Neural cell (in vitro differentiated cells): ENCODE results near the gene KLF13. TPM values are rescaled to one million over a fixed set of nuclear protein-coding genes. Genes with fewer than 3 reads are reported as not detected.

Source experiments
- H2AFZ ChIP-seq: fragments of 200-600, 300-800 bp; sonication (generic), shearing (Covaris generic); 2 replicates; pipeline ENCODE4 v1.6.0; 2014; ENCODE audit warnings: low read depth, mild to moderate bottlenecking, antibody characterized with exemption, low read length, moderate library complexity
- H3F3A ChIP-seq: fragments of 200-600 bp; shearing (Covaris generic); 2 replicates; pipeline ENCODE4 v1.6.1; 2016; ENCODE audit warnings: mild to moderate bottlenecking, moderate library complexity, mixed read lengths, antibody characterized with exemption, low read length; ENCODE audit not compliant: insufficient read depth, poor library complexity, severe bottlenecking
- H3K27ac ChIP-seq: fragments of 200-600, 300-800 bp; sonication (generic), shearing (Covaris generic); 2 replicates; pipeline ENCODE4 v1.5.1; 2014; ENCODE audit warnings: mild to moderate bottlenecking, low read length, moderate library complexity
- H3K27me3 ChIP-seq: fragments of 300-800, 200-600 bp; sonication (generic), shearing (Covaris generic); 2 replicates; pipeline ENCODE4 v1.6.0; 2014; ENCODE audit warnings: mild to moderate bottlenecking, low read depth, low read length, moderate library complexity; ENCODE audit not compliant: insufficient read depth
- H3K36me3 ChIP-seq: fragments of 300-800, 200-600 bp; sonication (generic), shearing (Covaris generic); 2 replicates; pipeline ENCODE4 v1.5.1; 2014; ENCODE audit warnings: mild to moderate bottlenecking, antibody characterized with exemption, low read length, moderate library complexity; ENCODE audit not compliant: insufficient read depth
- H3K4me2 ChIP-seq: fragments of 300-800, 200-600 bp; sonication (generic), shearing (Covaris generic); 2 replicates; pipeline ENCODE4 v1.6.0; 2014; ENCODE audit warnings: mild to moderate bottlenecking, low read length
- H3K4me3 ChIP-seq: fragments of 300-800, 200-600 bp; sonication (generic), shearing (Covaris generic); 2 replicates; pipeline ENCODE4 v1.5.1; 2014; ENCODE audit warnings: mild to moderate bottlenecking, low read length, moderate library complexity
- H3K79me2 ChIP-seq: fragments of 200-600 bp; shearing (Covaris generic); replicated peaks from 2 replicates; pipeline ENCODE4 v1.6.0; 2014; ENCODE audit warnings: mild to moderate bottlenecking, low read length, moderate library complexity; ENCODE audit not compliant: insufficient read depth
- H3K9ac ChIP-seq: fragments of 300-800, 200-600 bp; sonication (generic), shearing (Covaris generic); 2 replicates; pipeline ENCODE4 v1.6.1; 2016; ENCODE audit warnings: mild to moderate bottlenecking, low read length, mixed read lengths
- H3K9me2 ChIP-seq: fragments of 200-600 bp; shearing (Covaris generic); 2 replicates; pipeline ENCODE4 v1.6.1; 2016; ENCODE audit warnings: mild to moderate bottlenecking, low read length, mixed read lengths; ENCODE audit not compliant: insufficient read depth
- H3K9me3 ChIP-seq: fragments of 200-600, 300-800 bp; sonication (generic), shearing (Covaris generic); 2 replicates; pipeline ENCODE4 v1.6.1; 2016; ENCODE audit warnings: mild to moderate bottlenecking, mixed run types, low read length, moderate library complexity, mixed read lengths
- H4K20me1 ChIP-seq: fragments of 200-600 bp; shearing (Covaris generic); 2 replicates; pipeline ENCODE4 v1.6.1; 2016; ENCODE audit warnings: mild to moderate bottlenecking, mixed run types; ENCODE audit not compliant: insufficient read depth
- CTCF ChIP-seq: fragments of 450-650 bp; IDR thresholded peaks from 2 replicates; pipeline ENCODE4 v1.5.1; 2014; ENCODE audit warnings: antibody characterized with exemption, mild to moderate bottlenecking, moderate library complexity; ENCODE audit not compliant: poor library complexity, severe bottlenecking
- EP300 ChIP-seq: fragments of 450-650 bp; conservative IDR thresholded peaks from 2 replicates; pipeline ENCODE4 v1.6.1; 2014; ENCODE audit warnings: antibody characterized with exemption, mild to moderate bottlenecking, moderate library complexity; ENCODE audit not compliant: poor library complexity, severe bottlenecking
- EZH2 ChIP-seq: fragments of 200-600, 300-800 bp; shearing (Covaris generic), sonication (generic); IDR thresholded peaks from 2 replicates; pipeline ENCODE4 v1.6.1; 2014; ENCODE audit warnings: antibody characterized with exemption, low read length, borderline replicate concordance, mild to moderate bottlenecking; ENCODE audit not compliant: insufficient read depth, poor library complexity, severe bottlenecking
- MXI1 ChIP-seq: fragments of 450-650 bp; conservative IDR thresholded peaks from 2 replicates; pipeline ENCODE4 v1.6.1; 2014; ENCODE audit warnings: antibody characterized with exemption, mild to moderate bottlenecking; ENCODE audit not compliant: poor library complexity, severe bottlenecking
- POLR2AphosphoS5 ChIP-seq: IDR thresholded peaks from 2 replicates; pipeline ENCODE4 v1.6.1; 2012
- RAD21 ChIP-seq: fragments of 450-650 bp; conservative IDR thresholded peaks from 2 replicates; pipeline ENCODE4 v1.6.1; 2014; ENCODE audit warnings: antibody characterized with exemption, mild to moderate bottlenecking, moderate library complexity
- REST ChIP-seq: IDR thresholded peaks from 2 replicates; pipeline ENCODE4 v1.6.1; 2012; ENCODE audit warnings: borderline replicate concordance
- SMC3 ChIP-seq: fragments of 450-650 bp; conservative IDR thresholded peaks from 2 replicates; pipeline ENCODE4 v1.6.1; 2014; ENCODE audit warnings: antibody characterized with exemption, mild to moderate bottlenecking, moderate library complexity; ENCODE audit not compliant: poor library complexity
- TAF1 ChIP-seq: IDR thresholded peaks from 2 replicates; pipeline ENCODE4 v1.6.1; 2012; ENCODE audit warnings: low read depth
- polyA plus RNA-seq: library from polyadenylated mRNA; depleted of rRNA; stranded (reverse); fragments of >200 nt; gene quantifications from 2 replicates; pipeline ENCODE4 v1.2.3, GENCODE V29; 2014

The KLF13 gene
- polyA plus RNA-seq, 1 donor from 2014 or later: 17.0 TPM

GRCh38 chr15:31396881-31397560, 70.4 kb downstream of the KLF13 start:
- no peaks in the 10 kb centered on the region for H4K20me1 ChIP-seq
- TF ChIP-seq EP300 (no peak), CTCF (no peak), POLR2AphosphoS5 (no peak), MXI1 (no peak), RAD21 (no peak), SMC3 (no peak), REST (no peak), EZH2 (no peak), TAF1 (no peak)
- H3K27ac ChIP-seq: no peak overlapping the region
- H3K36me3 ChIP-seq: no peaks in the 10 kb centered on the region
- H3K9me3 ChIP-seq: no peaks in the 10 kb centered on the region
- no peak overlapping the region for H3K4me2 ChIP-seq
- peaks cover 32% of the 10 kb centered on the region for H3K27me3 ChIP-seq
- no peaks in the 10 kb centered on the region for H3F3A ChIP-seq
- no peak overlapping the region for H2AFZ ChIP-seq
- H3K9me2 ChIP-seq: no peaks in the 10 kb centered on the region
- no peaks in the 10 kb centered on the region for H3K79me2 ChIP-seq
- H3K9ac ChIP-seq: no peak overlapping the region
- H3K4me3 ChIP-seq: no peak overlapping the region

GRCh38 chr15:31397851-31398661, 71.4 kb downstream of the KLF13 start:
- H2AFZ ChIP-seq: no peak overlapping the region
- H4K20me1 ChIP-seq: no peaks in the 10 kb centered on the region
- no peak for TF ChIP-seq CTCF
- TF ChIP-seq MXI1: no peak
- no peak for TF ChIP-seq REST
- no peak for TF ChIP-seq EZH2
- no peak for TF ChIP-seq SMC3
- no peak for TF ChIP-seq POLR2AphosphoS5
- TF ChIP-seq TAF1: no peak
- no peak for TF ChIP-seq RAD21
- no peak for TF ChIP-seq EP300
- no peak overlapping the region for H3K9ac ChIP-seq
- H3F3A ChIP-seq: no peaks in the 10 kb centered on the region
- H3K4me2 ChIP-seq: no peak overlapping the region
- H3K27me3 ChIP-seq: peaks cover 22% of the 10 kb centered on the region
- no peak overlapping the region for H3K4me3 ChIP-seq
- no peak overlapping the region for H3K27ac ChIP-seq
- H3K36me3 ChIP-seq: no peaks in the 10 kb centered on the region
- no peaks in the 10 kb centered on the region for H3K79me2 ChIP-seq
- H3K9me2 ChIP-seq: no peaks in the 10 kb centered on the region
- no peaks in the 10 kb centered on the region for H3K9me3 ChIP-seq
